Stimulated activated CD8-positive, alpha-beta memory T cell treated with anti-CD3 and anti-CD28 coated beads, Interleukin-15, amount 100 ng/mL, for 1 hour (primary cell): Measurements from ENCODE around the gene FAM98C.

ENCODE experiments used
- DNase-seq: peaks from one replicate; pipeline ENCODE4 v3.0.0-alpha.2; 2020; ENCODE audit warnings: low read depth

The FAM98C gene

DNA sequence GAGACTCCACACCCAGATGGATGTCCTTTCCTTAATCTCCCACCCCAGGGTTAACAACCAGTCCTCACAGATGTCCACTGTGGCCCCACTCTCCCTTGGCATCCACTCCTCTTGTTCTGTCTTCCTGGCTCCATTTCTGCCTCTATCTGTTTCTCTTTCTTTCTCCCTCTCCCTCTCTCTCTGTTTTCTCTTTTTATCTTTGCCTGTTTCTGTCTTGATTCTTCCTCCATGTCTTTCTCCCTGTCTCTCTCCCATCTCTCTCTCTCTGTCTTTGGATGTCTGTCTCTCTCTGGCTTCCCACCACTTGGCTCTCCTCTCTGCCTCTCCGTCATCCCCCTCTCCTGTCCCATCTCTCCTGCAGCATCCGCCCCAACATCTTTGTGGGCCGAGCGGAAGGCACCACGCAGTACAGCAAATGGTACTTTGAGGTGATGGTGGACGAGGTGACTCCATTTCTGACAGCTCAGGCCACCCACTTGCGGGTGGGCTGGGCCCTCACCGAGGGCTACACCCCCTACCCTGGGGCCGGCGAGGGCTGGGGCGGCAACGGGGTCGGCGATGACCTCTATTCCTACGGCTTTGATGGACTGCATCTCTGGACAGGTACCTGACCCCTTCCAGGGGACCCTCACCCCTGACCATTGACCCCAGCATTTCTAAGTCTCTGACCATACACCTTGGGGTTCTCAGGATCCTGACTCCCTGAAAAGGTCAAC is 55.0 kb downstream of the FAM98C start:
- DNase-seq = no peak
